Measurements from ENCODE around the gene LDHB.

- TF ChIP-seq, protein P1, sequence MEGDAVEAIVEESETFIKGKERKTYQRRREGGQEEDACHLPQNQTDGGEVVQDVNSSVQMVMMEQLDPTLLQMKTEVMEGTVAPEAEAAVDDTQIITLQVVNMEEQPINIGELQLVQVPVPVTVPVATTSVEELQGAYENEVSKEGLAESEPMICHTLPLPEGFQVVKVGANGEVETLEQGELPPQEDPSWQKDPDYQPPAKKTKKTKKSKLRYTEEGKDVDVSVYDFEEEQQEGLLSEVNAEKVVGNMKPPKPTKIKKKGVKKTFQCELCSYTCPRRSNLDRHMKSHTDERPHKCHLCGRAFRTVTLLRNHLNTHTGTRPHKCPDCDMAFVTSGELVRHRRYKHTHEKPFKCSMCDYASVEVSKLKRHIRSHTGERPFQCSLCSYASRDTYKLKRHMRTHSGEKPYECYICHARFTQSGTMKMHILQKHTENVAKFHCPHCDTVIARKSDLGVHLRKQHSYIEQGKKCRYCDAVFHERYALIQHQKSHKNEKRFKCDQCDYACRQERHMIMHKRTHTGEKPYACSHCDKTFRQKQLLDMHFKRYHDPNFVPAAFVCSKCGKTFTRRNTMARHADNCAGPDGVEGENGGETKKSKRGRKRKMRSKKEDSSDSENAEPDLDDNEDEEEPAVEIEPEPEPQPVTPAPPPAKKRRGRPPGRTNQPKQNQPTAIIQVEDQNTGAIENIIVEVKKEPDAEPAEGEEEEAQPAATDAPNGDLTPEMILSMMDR (IDR thresholded peaks at IDR 0.05) = no peak
- TF ChIP-seq POLR2AphosphoS5 (IDR thresholded peaks at IDR 0.05) = no peak
- no peak for TF ChIP-seq POLR2A (IDR thresholded peaks at IDR 0.05)
These were observed 20.1 kb upstream of the LDHB start for GRCh38 chr12:21677622-21678277.
